ENCODE results near the gene STX1A.

- TF ChIP-seq USF2 (IDR thresholded peaks at IDR 0.05; ENCODE audit: low read depth, low read length) (no peak), CTCF (conservative IDR thresholded peaks at IDR 0.05; ENCODE audit: low read depth, low read length) (no peak), MAFK (IDR thresholded peaks at IDR 0.05; ENCODE audit: low read depth, low read length) (no peak), SMC3 (IDR thresholded peaks at IDR 0.05; ENCODE audit: low read depth, low read length) (no peak), CEBPB (IDR thresholded peaks at IDR 0.05; ENCODE audit: low read depth, low read length) (no peak), MXI1 (IDR thresholded peaks at IDR 0.05; ENCODE audit: borderline replicate concordance, low read depth, low read length) (peak; percentile 70), POLR2A (IDR thresholded peaks at IDR 0.05; ENCODE audit: low read depth, low read length) (peak; percentile 77), RAD21 (IDR thresholded peaks at IDR 0.05; ENCODE audit: low read length) (no peak), RCOR1 (IDR thresholded peaks at IDR 0.05; ENCODE audit: insufficient replicate concordance, low read length) (no peak), FOS (IDR thresholded peaks at IDR 0.05; ENCODE audit: low read depth, low read length) (no peak), CHD1 (IDR thresholded peaks at IDR 0.05; ENCODE audit: low read depth, low read length) (no peak)
Measured at GRCh38 chr7:73718905-73719805, at the start of gene STX1A.
